Measurements from ENCODE around the gene CCT6A.
A peak's percentile ranks its signal among the peaks of the same experiment; 100 is the strongest.
"Not testable (repeated sequence)": the region's sequence is repeated elsewhere in the genome, so short reads cannot be mapped to it uniquely, and the experiment has no call there.

Gene CCT6A

GRCh38 chr7:56104138-56104537 is 52.6 kb downstream of the CCT6A start:
- DNase-seq, result not testable (repeated sequence)

GRCh38 chr7:56105508-56105907 is 53.9 kb downstream of the CCT6A start:
- peak; percentile 43 for DNase-seq

GRCh38 chr7:56106108-56107073 is 54.8 kb downstream of the CCT6A start, which contains the start of gene CHCHD2:
TSS of gene CHCHD2 (minus strand) at chr7:56106476. CDS start at chr7:56106413, 63 bp downstream.
- peak; percentile 95 for DNase-seq

GRCh38 chr7:56107954-56108258 is 56.3 kb downstream of the CCT6A start:
- no peak for DNase-seq

GRCh38 chr7:56110611-56111010 is 59.0 kb downstream of the CCT6A start:
- DNase-seq, result no peak

GRCh38 chr7:56112244-56112643 is 60.7 kb downstream of the CCT6A start:
- not testable (repeated sequence) for DNase-seq

All from stimulated activated CD4-positive, alpha-beta T cell treated with anti-CD3 and anti-CD28 coated beads, Interleukin-15, amount 100 ng/mL, for 24 hours (primary cell).